GM18907 (cell line): ENCODE results near the gene ANXA11.
A peak's percentile ranks its signal among the peaks of the same experiment; 100 is the strongest.
"Not testable (repeated sequence)": the region's sequence is repeated elsewhere in the genome, so short reads cannot be mapped to it uniquely, and the experiment has no call there.

Experiments
- ATAC-seq: cut with Tn5 transposase; IDR thresholded peaks from one replicate; pipeline ENCODE4 v1.9.1; 2021; ENCODE audit warnings: mild to moderate bottlenecking, moderate library complexity; ENCODE audit not compliant: unreplicated experiment

The ANXA11 gene

GRCh38 chr10:80210259-80210658 is 4.9 kb upstream of the ANXA11 start:
- ATAC-seq, result no peak

GRCh38 chr10:80207768-80208370 is 2.5 kb upstream of the ANXA11 start:
- ATAC-seq, result no peak

DNA sequence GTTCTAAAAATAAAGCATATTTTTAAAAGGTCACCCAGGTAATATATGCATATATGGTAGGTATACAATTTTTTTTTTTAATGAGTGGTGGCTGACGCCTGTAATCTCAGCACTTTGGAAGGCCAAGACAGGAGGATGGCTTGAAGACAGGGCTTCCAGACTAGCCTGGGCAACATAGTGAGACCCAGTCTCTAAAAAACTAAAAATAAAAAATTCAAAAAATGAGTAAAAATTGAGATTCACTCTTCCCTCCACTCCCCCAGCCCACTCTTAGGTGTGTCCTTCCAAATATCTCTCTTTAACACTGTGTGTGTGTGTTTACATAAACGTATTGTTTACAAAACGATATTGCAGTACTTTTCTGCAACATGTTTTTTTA is 929 bp upstream of the ANXA11 start:
- no peak for ATAC-seq

DNA sequence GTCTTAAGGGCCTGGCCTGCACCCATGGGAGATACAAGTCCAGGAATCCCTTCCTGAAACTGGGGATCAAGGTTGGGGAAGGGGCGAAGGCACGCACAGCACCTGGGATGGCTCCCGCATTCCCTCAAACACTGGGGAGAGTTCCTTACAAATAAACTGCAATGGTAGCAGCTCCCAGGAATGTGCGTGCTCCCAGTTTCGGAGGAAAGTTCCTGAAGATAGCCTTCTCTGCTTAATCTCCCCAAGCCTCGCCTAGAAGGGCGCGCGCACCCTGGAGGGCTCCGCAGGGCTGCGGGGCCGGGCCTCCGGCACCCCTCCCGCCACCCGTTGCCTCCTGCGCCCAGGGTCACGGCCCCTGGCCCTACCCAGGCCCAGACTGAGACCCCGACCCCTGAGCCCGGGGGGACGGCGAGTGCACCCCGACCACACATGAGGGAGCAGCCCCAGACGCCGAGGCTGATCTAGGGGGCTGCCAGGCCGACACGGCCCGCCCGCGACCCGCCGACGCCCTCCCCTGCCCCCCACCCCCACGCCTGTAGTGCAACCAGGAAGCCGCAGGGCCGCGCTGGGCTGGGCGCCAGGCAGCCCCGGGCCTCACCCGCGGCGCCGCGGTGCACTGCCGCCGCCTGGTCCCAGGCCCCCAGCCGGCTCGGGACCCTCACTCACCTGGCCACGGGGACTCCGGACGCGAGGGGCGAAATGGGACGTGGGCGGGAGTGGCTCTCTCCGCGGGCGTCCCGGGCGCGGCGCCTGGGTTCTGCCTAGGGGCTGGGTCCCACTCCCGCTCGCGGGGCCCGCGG is 460 bp downstream of the ANXA11 start:
- ATAC-seq, result peak; percentile 36

DNA sequence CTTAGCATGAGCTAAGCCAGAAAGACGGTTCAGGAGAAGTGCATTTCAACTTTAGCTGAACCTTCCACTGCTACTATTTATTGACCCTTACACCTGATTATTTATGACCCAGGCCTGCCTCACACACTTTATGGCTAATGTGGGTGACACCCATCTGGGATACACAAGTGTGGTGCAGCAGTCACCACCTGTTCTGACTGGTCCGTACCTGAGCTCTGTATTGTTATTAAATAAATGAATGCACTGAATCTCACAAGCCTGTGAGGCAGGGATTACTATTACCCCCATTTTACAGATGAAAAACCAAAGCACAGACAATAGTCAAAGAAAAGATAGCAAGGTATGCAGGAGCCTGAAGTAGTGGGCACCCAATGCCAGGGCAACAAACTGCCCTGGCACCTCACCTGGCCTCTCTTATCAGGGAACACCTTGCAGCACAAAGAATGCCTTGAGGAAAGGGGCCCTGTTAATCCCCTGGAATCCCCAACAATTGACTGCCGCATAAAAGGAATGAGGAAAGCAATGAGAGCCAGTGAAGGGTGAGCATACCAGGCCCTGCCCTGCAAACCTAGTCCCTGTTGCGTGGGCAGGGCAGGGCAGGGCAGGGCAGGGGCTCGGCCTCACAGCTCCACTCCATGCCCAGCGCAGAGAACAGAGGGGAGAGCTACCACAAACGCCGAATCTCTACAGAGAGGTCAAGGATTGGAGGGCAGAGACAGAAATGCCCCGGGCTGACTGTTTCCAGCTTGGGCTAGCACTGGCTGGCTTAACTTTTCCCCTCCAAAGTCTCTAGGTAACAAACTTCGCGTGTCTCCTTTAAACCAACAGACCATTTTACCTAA is 1.3 kb downstream of the ANXA11 start:
- no peak for ATAC-seq

- ATAC-seq, result peak; percentile 73
Observed at GRCh38 chr10:80202934-80203834, 2.2 kb downstream of the ANXA11 start.

DNA sequence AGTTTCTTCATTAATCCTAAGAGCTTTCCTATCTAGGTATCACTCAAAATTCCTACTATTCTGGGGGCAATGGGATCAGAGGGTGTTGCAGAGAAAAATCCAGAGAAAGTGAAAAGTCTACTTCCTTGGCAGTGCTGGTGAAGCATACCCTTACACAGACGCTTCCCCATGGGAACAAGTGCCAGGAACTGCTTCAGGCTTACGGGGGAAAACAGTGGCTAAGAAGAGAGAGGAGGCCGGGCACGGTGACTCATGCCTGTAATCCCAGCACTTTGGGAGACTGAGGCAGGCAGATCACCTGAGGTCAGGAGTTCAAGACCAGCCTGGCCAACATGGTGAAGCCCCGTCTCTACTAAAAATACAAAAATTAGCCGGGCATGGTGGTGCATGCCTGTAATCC is 2.8 kb downstream of the ANXA11 start:
- not testable (repeated sequence) for ATAC-seq

DNA sequence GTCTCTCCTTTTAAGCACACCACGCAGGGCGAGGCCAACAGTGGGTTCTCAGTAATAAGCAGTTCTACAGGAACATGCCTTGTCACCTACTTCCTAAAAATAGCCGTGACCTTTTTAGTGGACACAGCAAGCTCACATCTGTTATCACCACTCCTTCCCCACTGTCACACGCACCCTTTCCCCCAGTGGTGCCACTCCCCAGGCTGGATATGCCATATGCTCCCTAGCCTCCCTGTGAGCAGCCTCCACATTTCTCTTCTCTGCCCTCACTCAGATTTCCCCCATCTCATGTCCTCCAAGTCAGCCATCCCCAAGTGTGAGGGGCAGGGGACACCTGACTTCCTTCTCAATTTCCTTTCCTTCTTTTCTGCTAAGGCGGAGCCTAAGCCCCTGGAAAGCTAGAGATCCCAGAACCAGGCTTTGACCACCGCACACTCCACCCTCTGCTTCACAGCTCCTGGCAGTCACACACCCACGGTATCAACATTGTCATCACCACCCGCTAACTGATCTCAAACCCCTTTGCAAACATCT is 3.7 kb downstream of the ANXA11 start:
- no peak for ATAC-seq

DNA sequence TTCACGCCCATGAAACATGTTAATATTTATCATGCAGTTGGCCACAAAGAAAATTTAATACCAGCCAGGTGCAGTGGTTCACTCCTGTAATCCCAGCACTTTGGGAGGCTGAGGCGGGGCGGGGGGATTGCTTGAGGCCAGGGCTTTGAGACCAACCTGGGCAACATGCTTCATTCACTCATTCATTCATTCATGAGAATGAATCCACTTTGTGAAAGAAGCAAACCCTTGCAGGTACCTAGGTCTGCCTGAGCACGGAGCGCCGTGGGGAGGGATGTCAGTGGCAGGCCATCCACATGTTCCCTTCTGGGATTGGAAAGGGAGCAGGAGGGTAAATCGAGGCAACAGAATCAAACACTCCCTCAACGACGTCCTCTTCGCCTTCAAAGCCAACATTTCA is 4.7 kb downstream of the ANXA11 start:
- no peak for ATAC-seq

DNA sequence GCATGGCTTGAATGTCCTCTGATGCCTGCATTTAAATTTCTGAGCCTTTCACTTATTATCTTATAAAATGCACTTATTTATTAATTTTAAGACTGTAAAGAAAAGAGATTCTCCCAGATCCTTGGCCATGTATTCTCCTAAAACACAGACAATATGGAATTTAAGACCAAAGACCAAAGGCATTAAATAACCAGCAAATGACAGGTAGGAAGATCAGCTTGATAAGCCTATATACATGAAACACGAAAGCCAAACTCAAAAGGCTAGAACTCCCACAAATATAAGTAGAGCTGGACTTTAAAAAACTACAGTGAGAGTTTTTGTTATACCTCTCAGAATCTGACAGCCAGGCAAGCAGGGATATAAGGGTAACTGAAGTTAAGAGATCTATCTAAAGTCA is 5.1 kb downstream of the ANXA11 start:
- no peak for ATAC-seq

DNA sequence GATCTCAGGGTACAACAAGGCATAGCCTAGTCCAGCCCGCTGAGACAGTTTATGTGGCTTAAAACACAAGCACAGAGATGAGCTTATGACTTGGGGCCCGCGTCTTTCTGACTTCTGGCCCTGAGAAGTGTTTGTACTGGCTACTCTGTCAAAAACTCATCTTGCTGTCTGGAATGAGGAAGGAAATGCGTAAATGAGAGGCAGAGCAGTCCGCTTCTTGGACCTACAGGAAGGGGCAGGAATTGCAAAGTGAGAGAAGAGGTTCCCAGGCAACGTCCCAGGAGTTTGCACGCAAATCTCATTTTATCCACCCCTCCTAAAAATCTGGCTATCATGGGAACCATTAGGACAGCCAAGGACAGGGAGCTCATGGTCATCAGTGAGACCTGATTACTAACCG is 5.5 kb downstream of the ANXA11 start:
- no peak for ATAC-seq

DNA sequence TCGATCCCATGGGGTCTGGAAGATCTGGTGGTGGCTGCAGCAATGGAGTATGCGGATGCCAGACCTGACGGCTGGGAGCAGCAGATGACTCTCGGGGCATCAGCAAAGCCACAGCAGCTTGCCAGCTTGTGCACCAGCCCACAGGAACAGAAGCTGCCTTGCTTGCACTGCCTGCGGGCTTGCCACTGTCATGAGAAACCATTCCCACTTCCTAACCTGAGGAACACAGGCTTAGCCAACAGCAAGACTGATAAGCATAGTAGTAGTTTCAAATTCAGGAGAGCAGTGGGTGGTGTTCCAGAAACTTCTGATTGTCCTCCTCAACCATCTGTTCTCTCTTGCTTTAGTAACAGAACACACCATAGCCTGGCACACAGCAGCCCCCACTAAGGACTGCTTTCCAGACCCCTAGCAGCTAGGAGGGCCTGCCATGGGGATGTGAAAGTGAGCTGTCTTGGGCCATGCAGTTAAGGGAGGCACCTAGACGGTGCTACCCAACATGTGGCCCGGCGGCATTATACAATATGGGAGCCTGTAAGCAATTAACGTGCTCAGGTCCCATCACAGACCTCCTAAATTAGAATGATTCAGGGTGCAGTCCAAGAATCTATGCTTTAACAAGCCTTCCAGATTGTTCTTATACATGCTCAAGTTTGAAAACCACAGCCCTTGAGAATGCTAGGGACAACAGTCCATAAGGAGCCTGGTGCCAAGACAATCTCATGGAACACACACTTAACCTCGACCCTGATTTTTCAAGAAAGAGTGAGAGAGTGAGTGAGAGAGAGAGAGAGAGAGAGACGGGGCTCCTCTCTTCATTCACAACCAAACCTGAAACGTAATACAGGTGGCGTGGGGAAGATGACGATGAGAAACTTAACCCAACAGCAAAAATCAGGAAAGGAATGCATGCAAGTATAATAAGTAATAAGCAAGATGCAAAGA is 7.1 kb downstream of the ANXA11 start:
- no peak for ATAC-seq

DNA sequence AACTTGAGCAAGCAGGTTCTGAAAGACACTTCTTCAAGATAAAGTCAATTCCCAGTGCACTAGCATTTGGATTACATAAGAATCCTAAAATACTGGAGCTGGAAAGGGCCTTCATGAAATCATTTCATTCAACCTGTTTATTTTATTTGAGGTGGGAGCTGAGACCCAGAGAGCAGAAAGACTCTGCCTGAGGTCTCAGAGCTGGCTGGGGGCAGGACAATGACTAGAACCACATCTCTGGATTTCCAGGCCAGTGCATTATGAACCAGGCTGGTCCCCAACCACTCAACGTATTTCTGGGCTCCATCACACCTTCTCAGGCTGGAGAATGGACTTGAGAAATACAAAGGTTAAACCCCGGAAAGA is 8.4 kb downstream of the ANXA11 start:
- ATAC-seq, result peak; percentile 19

- ATAC-seq, result peak; percentile 90
Observed at GRCh38 chr10:80196270-80196949, 8.9 kb downstream of the ANXA11 start.

DNA sequence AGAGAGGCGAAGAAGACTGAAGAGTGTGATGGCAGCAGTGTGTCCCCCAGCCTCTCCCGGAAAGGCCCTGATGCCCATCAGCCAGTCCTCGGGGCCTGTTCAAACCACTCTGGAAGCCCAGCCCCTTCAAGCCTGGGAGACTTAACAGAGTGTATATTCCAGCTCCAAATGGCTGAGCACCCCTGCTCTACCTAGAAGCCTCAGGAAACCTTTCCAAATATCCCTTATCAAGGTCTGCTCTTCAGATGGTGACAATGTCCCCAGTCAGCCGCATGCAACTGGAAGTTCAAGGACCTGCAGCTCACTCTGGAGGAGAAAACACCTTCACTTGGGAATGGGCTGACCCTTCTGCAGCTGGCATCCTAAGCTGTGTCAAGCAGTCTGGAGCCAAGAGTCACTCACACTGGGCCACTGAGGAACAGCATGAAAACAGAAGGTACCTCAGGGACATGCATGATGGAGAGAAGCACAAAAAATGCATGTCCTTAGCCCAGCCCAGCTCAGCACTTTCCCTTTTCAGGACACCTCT is 10.2 kb downstream of the ANXA11 start:
- no peak for ATAC-seq

DNA sequence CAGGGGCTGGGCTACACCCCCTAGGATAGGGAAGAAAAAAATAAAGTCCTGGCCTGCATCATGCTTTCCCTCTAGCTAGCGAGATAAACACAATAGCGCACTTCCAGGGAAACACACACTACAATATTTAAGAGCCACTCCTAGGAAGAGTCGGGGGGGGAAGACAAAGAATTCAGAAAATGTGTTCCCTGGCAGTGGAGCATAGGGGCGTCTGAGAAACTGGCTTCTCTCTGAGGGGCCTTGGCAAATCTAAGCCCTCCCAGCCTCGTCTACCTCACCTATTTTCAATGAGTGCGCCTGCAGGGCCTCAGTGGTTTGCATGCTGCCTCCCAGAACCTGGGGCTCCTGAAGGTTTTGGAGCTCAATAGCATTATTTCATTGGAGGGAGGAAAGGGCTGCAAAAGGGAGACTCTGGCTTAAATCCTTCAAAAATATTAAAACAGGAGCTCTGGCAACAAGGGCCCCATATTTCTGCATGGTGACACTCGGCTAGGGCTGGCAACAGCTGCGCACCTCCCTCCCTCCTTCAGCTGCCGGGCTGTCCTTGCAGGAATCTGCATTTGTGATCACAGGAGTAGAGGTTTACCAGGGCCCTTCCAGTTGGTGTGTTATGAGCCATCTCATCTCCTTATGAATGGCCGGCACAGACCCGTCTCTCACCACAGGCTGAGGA is 10.8 kb downstream of the ANXA11 start:
- ATAC-seq, result no peak

DNA sequence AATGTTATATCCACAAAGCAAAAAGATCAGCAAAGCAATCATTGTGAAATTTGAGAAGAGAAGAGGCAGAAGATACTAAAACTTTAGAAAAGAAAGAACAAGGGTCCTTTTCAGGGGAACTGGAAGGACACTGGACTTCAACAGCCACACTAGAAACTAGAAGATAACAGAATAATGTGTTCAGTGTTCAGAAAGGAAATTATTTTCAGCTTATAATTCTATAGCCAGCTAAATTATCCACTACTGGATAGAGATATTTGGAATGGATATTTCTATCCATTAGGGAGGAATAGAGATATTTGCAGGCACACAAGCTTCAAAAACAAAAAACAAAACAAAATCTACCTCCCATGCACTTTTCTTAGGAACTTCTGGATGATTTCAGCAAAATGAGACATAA is 12.8 kb downstream of the ANXA11 start:
- no peak for ATAC-seq

GRCh38 chr10:80191589-80192270 is 13.6 kb downstream of the ANXA11 start:
- ATAC-seq, result no peak
